Lower leg skin (tissue), 3 donors: ENCODE measurements around the gene CIART.
A peak's percentile ranks its signal among the peaks of the same experiment; 100 is the strongest.

Experiments used
- POLR2A ChIP-seq, 2 donors: fragments of 450-650 bp; IDR thresholded peaks; one replicate each; pipeline ENCODE4 v1.6.1; 2016 to 2017; ENCODE audit warnings: antibody characterized with exemption in 2 of 2, mild to moderate bottlenecking in 1 of 2, moderate library complexity in 1 of 2
- TF ChIP-seq, protein P1 (sequence below), 3 donors: fragments of 450-650 bp; IDR thresholded peaks; one replicate each; pipeline ENCODE4 v1.5.1; 2016; ENCODE audit warnings: antibody characterized with exemption in 3 of 3, mild to moderate bottlenecking in 3 of 3, moderate library complexity in 2 of 3

- TF ChIP-seq, protein P1, sequence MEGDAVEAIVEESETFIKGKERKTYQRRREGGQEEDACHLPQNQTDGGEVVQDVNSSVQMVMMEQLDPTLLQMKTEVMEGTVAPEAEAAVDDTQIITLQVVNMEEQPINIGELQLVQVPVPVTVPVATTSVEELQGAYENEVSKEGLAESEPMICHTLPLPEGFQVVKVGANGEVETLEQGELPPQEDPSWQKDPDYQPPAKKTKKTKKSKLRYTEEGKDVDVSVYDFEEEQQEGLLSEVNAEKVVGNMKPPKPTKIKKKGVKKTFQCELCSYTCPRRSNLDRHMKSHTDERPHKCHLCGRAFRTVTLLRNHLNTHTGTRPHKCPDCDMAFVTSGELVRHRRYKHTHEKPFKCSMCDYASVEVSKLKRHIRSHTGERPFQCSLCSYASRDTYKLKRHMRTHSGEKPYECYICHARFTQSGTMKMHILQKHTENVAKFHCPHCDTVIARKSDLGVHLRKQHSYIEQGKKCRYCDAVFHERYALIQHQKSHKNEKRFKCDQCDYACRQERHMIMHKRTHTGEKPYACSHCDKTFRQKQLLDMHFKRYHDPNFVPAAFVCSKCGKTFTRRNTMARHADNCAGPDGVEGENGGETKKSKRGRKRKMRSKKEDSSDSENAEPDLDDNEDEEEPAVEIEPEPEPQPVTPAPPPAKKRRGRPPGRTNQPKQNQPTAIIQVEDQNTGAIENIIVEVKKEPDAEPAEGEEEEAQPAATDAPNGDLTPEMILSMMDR (IDR thresholded peaks at IDR 0.05) = no peak
- TF ChIP-seq POLR2A (IDR thresholded peaks at IDR 0.05) = peak in 1 of 2 donors; percentile 34
Measured at GRCh38 chr1:150293433-150294253, 11.3 kb downstream of the CIART start, which contains the start of gene MRPS21.
